ENCODE measurements around the gene MEIS3. TPM values are rescaled to one million over a fixed set of nuclear protein-coding genes. Genes with fewer than 3 reads are reported as not detected.

The MEIS3 gene
- total and polyA plus RNA-seq, 4 donors, result 3.8 to 10.2 (median 7.9) TPM

GRCh38 chr19:47380559-47380958 is 38.8 kb downstream of the MEIS3 start:
- TF ChIP-seq CTCF (IDR thresholded peaks at IDR 0.05; ENCODE audit: control extremely low read depth, extremely low read depth), result no peak
- WGBS, 2 donors, result 96 to 98% methylated on average over 6 of the region's 6 CpGs
- Histone ChIP-seq H3K4me1 (ENCODE audit: control insufficient read depth in 5 of 5, insufficient read depth in 5 of 5, low read length in 5 of 5) (no peaks in the 10 kb centered on the region), H3K36me3 (ENCODE audit: control insufficient read depth in 4 of 4, insufficient read depth in 4 of 4, low read length in 4 of 4) (peaks cover 15 to 59% (median 30%) of the 10 kb centered on the region in 4 donors), H3K9me3 (ENCODE audit: control insufficient read depth in 4 of 4, insufficient read depth in 3 of 4, low read length in 3 of 4) (peaks cover 0 to 5% (median 0%) of the 10 kb centered on the region in 4 donors), H3K27ac (ENCODE audit: low read depth in 1 of 2, low read length in 1 of 2) (no peak overlapping the region), H3K4me3 (no peak overlapping the region), H3K9ac (ENCODE audit: insufficient read depth in 1 of 2, low read length in 2 of 2) (no peak overlapping the region), H3K27me3 (ENCODE audit: control insufficient read depth in 3 of 3, insufficient read depth in 3 of 3, low read length in 2 of 3) (no peaks in the 10 kb centered on the region)
- DNase-seq (no peak), ATAC-seq (ENCODE audit: insufficient read depth, low FRiP score) (no peak)

- Histone ChIP-seq H3K36me3 (ENCODE audit: control insufficient read depth in 4 of 4, insufficient read depth in 4 of 4, low read length in 4 of 4) (peaks cover 18 to 69% (median 35%) of the 10 kb centered on the region in 4 donors), H3K27me3 (ENCODE audit: control insufficient read depth in 3 of 3, insufficient read depth in 3 of 3, low read length in 2 of 3) (no peaks in the 10 kb centered on the region), H3K9ac (ENCODE audit: insufficient read depth in 1 of 2, low read length in 2 of 2) (no peak overlapping the region), H3K4me3 (no peak overlapping the region), H3K4me1 (ENCODE audit: control insufficient read depth in 5 of 5, insufficient read depth in 5 of 5, low read length in 5 of 5) (no peaks in the 10 kb centered on the region), H3K27ac (ENCODE audit: low read depth in 1 of 2, low read length in 1 of 2) (no peak overlapping the region), H3K9me3 (ENCODE audit: control insufficient read depth in 4 of 4, insufficient read depth in 3 of 4, low read length in 3 of 4) (peaks cover 0 to 5% (median 0%) of the 10 kb centered on the region in 4 donors)
- DNase-seq, result no peak
- no peak for TF ChIP-seq CTCF (IDR thresholded peaks at IDR 0.05; ENCODE audit: control extremely low read depth, extremely low read depth)
- ATAC-seq (ENCODE audit: insufficient read depth, low FRiP score), result no peak
- 96 to 97% methylated on average over 22 to 23 of the region's 23 CpGs for WGBS, 2 donors
Measured at GRCh38 chr19:47379381-47379938, 39.9 kb downstream of the MEIS3 start.

GRCh38 chr19:47378246-47378645 is 41.1 kb downstream of the MEIS3 start:
- no peak overlapping the region for H3K9ac ChIP-seq (ENCODE audit: insufficient read depth in 1 of 2, low read length in 2 of 2)
- H3K27ac ChIP-seq (ENCODE audit: low read depth in 1 of 2, low read length in 1 of 2), result no peak overlapping the region
- ATAC-seq (ENCODE audit: insufficient read depth, low FRiP score) (no peak), DNase-seq (no peak)
- no peak for TF ChIP-seq CTCF (IDR thresholded peaks at IDR 0.05; ENCODE audit: control extremely low read depth, extremely low read depth)
- H3K9me3 ChIP-seq (ENCODE audit: control insufficient read depth in 4 of 4, insufficient read depth in 3 of 4, low read length in 3 of 4), result peaks cover 0 to 5% (median 0%) of the 10 kb centered on the region in 4 donors
- H3K4me3 ChIP-seq, result no peak overlapping the region
- 96 to 97% methylated on average over 11 of the region's 11 CpGs for WGBS, 2 donors
- H3K27me3 ChIP-seq (ENCODE audit: control insufficient read depth in 3 of 3, insufficient read depth in 3 of 3, low read length in 2 of 3), result no peaks in the 10 kb centered on the region
- H3K36me3 ChIP-seq (ENCODE audit: control insufficient read depth in 4 of 4, insufficient read depth in 4 of 4, low read length in 4 of 4), result peaks cover 20 to 78% (median 39%) of the 10 kb centered on the region in 4 donors
- no peaks in the 10 kb centered on the region for H3K4me1 ChIP-seq (ENCODE audit: control insufficient read depth in 5 of 5, insufficient read depth in 5 of 5, low read length in 5 of 5)

- H3K9me3 ChIP-seq (ENCODE audit: control insufficient read depth in 4 of 4, insufficient read depth in 3 of 4, low read length in 3 of 4), result peaks cover 0 to 5% (median 0%) of the 10 kb centered on the region in 4 donors
- ATAC-seq (ENCODE audit: insufficient read depth, low FRiP score), result no peak
- peaks cover 20 to 82% (median 39%) of the 10 kb centered on the region in 4 donors for H3K36me3 ChIP-seq (ENCODE audit: control insufficient read depth in 4 of 4, insufficient read depth in 4 of 4, low read length in 4 of 4)
- no peaks in the 10 kb centered on the region for H3K27me3 ChIP-seq (ENCODE audit: control insufficient read depth in 3 of 3, insufficient read depth in 3 of 3, low read length in 2 of 3)
- no peak for TF ChIP-seq CTCF (IDR thresholded peaks at IDR 0.05; ENCODE audit: control extremely low read depth, extremely low read depth)
- no peak overlapping the region for H3K9ac ChIP-seq (ENCODE audit: insufficient read depth in 1 of 2, low read length in 2 of 2)
- no peaks in the 10 kb centered on the region for H3K4me1 ChIP-seq (ENCODE audit: control insufficient read depth in 5 of 5, insufficient read depth in 5 of 5, low read length in 5 of 5)
- WGBS, 2 donors, result 85 to 94% methylated on average over 12 of the region's 12 CpGs
- peak overlapping the region in 1 of 2 donors; percentile 58 for H3K27ac ChIP-seq (ENCODE audit: low read depth in 1 of 2, low read length in 1 of 2)
- DNase-seq, result no peak
- H3K4me3 ChIP-seq, result no peak overlapping the region
Measured at GRCh38 chr19:47377801-47378200, 41.5 kb downstream of the MEIS3 start.
